ENCODE measurements around the gene SOWAHA. TPM values are rescaled to one million over a fixed set of nuclear protein-coding genes. Genes with fewer than 3 reads are reported as not detected.

The SOWAHA gene
- total and polyA plus RNA-seq, 2 experiments from 2014 or later = not detected

DNA sequence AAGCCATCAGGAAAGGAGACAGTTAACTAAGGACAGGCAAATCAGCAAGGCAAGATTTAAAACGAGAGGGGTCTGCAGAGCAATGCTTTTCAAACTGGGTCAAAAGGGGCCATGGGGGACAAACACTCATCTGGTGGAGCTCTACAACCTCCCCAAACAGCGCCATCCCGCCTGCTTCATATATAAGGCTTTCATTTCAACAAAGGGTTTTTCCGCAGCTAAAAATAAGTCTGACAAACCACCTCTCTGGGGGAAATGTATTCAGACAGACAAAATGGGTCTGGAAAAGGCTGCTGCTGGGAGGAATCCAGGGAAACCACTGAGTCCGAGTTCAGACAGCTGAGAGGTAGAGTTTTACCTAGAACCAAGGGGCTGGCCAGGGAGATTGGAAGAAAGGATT lies 27.7 kb upstream of the SOWAHA start:
- no peaks in the 10 kb centered on the region for H3K36me3 ChIP-seq (ENCODE audit: low read depth)
- H3K9me3 ChIP-seq (ENCODE audit: low read depth) = no peaks in the 10 kb centered on the region
- H3K4me2 ChIP-seq (ENCODE audit: unreplicated experiment) = no peak overlapping the region
- H3F3A ChIP-seq (ENCODE audit: insufficient read depth) = no peaks in the 10 kb centered on the region; the same call in 1 of the 2 replicates
- DNase-seq = no peak
- no peak overlapping the region for H3K27ac ChIP-seq
- H3K27me3 ChIP-seq (replicated peaks; ENCODE audit: insufficient read depth) = no peaks in the 10 kb centered on the region
- no peak overlapping the region for H3K9ac ChIP-seq
- H4K20me1 ChIP-seq (ENCODE audit: insufficient read depth) = no peaks in the 10 kb centered on the region
- TF ChIP-seq EZH2phosphoT487 (IDR thresholded peaks at IDR 0.05; ENCODE audit: insufficient read depth, low read depth) = no peak
- TF ChIP-seq EZH2 (IDR thresholded peaks at IDR 0.05; ENCODE audit: insufficient read depth, poor library complexity, severe bottlenecking) = no peak
- no peaks in the 10 kb centered on the region for H3K79me2 ChIP-seq (ENCODE audit: insufficient read depth)
- H3K4me3 ChIP-seq = no peak overlapping the region
- WGBS, 2 experiments (ENCODE audit: low coverage in 1 of 2, low lambda C conversion rate in 2 of 2, missing lambda C conversion rate in 2 of 2) = 87 to 88% methylated on average over 5 of the region's 5 CpGs
- H2AFZ ChIP-seq = no peak overlapping the region
- peaks cover 35% of the 10 kb centered on the region for H3K4me1 ChIP-seq (ENCODE audit: insufficient read depth)
- H3K9me2 ChIP-seq (ENCODE audit: insufficient read depth) = no peaks in the 10 kb centered on the region
- in situ Hi-C loops (cut with MboI) = no loop called here

GRCh38 chr5:132785864-132786263 lies 27.2 kb upstream of the SOWAHA start:
- Histone ChIP-seq H3F3A (ENCODE audit: insufficient read depth) (no peaks in the 10 kb centered on the region; the same call in 1 of the 2 replicates), H3K9me3 (ENCODE audit: low read depth) (no peaks in the 10 kb centered on the region), H3K4me1 (ENCODE audit: insufficient read depth) (peaks cover 35% of the 10 kb centered on the region), H3K27me3 (replicated peaks; ENCODE audit: insufficient read depth) (no peaks in the 10 kb centered on the region), H3K4me2 (ENCODE audit: unreplicated experiment) (no peak overlapping the region), H3K36me3 (ENCODE audit: low read depth) (no peaks in the 10 kb centered on the region), H3K27ac (no peak overlapping the region), H4K20me1 (ENCODE audit: insufficient read depth) (no peaks in the 10 kb centered on the region), H3K4me3 (no peak overlapping the region), H2AFZ (no peak overlapping the region), H3K9me2 (ENCODE audit: insufficient read depth) (no peaks in the 10 kb centered on the region), H3K79me2 (ENCODE audit: insufficient read depth) (no peaks in the 10 kb centered on the region), H3K9ac (no peak overlapping the region)
- no peak for DNase-seq
- WGBS, 2 experiments (ENCODE audit: low coverage in 1 of 2, low lambda C conversion rate in 2 of 2, missing lambda C conversion rate in 2 of 2) = 92 to 93% methylated on average over 4 of the region's 4 CpGs
- no peak for TF ChIP-seq EZH2phosphoT487 (IDR thresholded peaks at IDR 0.05; ENCODE audit: insufficient read depth, low read depth)
- no peak for TF ChIP-seq EZH2 (IDR thresholded peaks at IDR 0.05; ENCODE audit: insufficient read depth, poor library complexity, severe bottlenecking)
- in situ Hi-C loops (cut with MboI) = no loop called here

DNA sequence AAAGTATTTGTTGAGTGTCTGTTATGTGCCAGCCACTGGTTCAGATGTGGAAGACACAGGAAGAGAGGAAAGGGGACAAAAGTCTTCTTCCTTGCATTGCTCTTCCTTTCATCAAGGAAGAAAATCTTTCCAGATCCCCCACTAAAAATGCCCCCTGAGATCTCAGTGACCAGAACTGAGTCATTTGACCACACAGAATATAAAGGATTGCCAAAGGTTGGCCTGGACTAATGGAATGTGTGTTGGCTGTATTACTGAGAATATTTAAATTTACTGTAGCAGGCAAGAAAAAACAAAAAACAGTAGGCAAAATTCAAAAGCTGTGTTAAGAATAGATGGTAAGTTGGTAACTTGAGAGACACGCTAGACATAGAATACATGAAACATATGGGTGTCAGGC lies 26.0 kb upstream of the SOWAHA start:
- H3K9me2 ChIP-seq (ENCODE audit: insufficient read depth) = no peaks in the 10 kb centered on the region
- no peaks in the 10 kb centered on the region; the same call in 1 of the 2 replicates for H3F3A ChIP-seq (ENCODE audit: insufficient read depth)
- H3K4me2 ChIP-seq (ENCODE audit: unreplicated experiment) = no peak overlapping the region
- no peak overlapping the region for H3K4me3 ChIP-seq
- no peaks in the 10 kb centered on the region for H3K79me2 ChIP-seq (ENCODE audit: insufficient read depth)
- peaks cover 27% of the 10 kb centered on the region for H3K4me1 ChIP-seq (ENCODE audit: insufficient read depth)
- H3K27me3 ChIP-seq (replicated peaks; ENCODE audit: insufficient read depth) = no peaks in the 10 kb centered on the region
- no peaks in the 10 kb centered on the region for H4K20me1 ChIP-seq (ENCODE audit: insufficient read depth)
- in situ Hi-C loops (cut with MboI) = no loop called here
- 100% methylated on average over 1 of the region's 1 CpG for WGBS, 2 experiments (ENCODE audit: low coverage in 1 of 2, low lambda C conversion rate in 2 of 2, missing lambda C conversion rate in 2 of 2)
- H3K9me3 ChIP-seq (ENCODE audit: low read depth) = no peaks in the 10 kb centered on the region
- H2AFZ ChIP-seq = no peak overlapping the region
- DNase-seq = peak; percentile 81
- TF ChIP-seq EZH2phosphoT487 (IDR thresholded peaks at IDR 0.05; ENCODE audit: insufficient read depth, low read depth) (no peak), EZH2 (IDR thresholded peaks at IDR 0.05; ENCODE audit: insufficient read depth, poor library complexity, severe bottlenecking) (no peak)
- no peak overlapping the region for H3K27ac ChIP-seq
- H3K36me3 ChIP-seq (ENCODE audit: low read depth) = no peaks in the 10 kb centered on the region
- no peak overlapping the region for H3K9ac ChIP-seq

DNA sequence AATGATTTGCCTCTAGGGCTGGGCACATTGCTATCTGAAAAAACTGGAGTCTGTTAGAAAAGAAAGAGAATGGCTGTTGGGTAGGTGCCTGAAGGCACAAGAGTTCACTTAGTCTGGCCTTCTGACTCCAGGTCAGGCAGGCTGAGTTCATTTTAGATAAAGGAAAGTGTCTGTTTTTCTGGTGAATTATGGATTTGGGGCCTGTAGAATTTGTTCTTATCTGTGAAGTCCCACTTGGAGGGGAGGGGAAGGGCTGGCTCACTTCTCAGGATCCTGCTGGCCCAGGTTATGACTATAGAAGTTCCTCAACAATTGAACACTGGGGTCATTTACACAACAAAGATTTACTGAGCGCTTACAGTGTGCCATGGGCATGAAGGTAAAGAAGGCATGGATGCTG lies 24.6 kb upstream of the SOWAHA start:
- Histone ChIP-seq H3K9ac (no peak overlapping the region), H3K4me1 (ENCODE audit: insufficient read depth) (peaks cover 13% of the 10 kb centered on the region), H3K27ac (no peak overlapping the region), H3K27me3 (replicated peaks; ENCODE audit: insufficient read depth) (no peaks in the 10 kb centered on the region), H3K9me3 (ENCODE audit: low read depth) (no peaks in the 10 kb centered on the region), H3K9me2 (ENCODE audit: insufficient read depth) (no peaks in the 10 kb centered on the region), H2AFZ (no peak overlapping the region), H3F3A (ENCODE audit: insufficient read depth) (no peaks in the 10 kb centered on the region; the same call in 1 of the 2 replicates), H3K36me3 (ENCODE audit: low read depth) (no peaks in the 10 kb centered on the region), H3K4me3 (no peak overlapping the region), H3K79me2 (ENCODE audit: insufficient read depth) (no peaks in the 10 kb centered on the region), H3K4me2 (ENCODE audit: unreplicated experiment) (no peak overlapping the region), H4K20me1 (ENCODE audit: insufficient read depth) (no peaks in the 10 kb centered on the region)
- 95 to 96% methylated on average over 1 of the region's 1 CpG for WGBS, 2 experiments (ENCODE audit: low coverage in 1 of 2, low lambda C conversion rate in 2 of 2, missing lambda C conversion rate in 2 of 2)
- DNase-seq = no peak
- in situ Hi-C loops (cut with MboI) = no loop called here
- TF ChIP-seq EZH2 (IDR thresholded peaks at IDR 0.05; ENCODE audit: insufficient read depth, poor library complexity, severe bottlenecking) (no peak), EZH2phosphoT487 (IDR thresholded peaks at IDR 0.05; ENCODE audit: insufficient read depth, low read depth) (no peak)

All from GM23248 (cell line).